HG03378 (cell line): ENCODE data around the gene WIPI1.
"Not testable (repeated sequence)": the region's sequence is repeated elsewhere in the genome, so short reads cannot be mapped to it uniquely, and the experiment has no call there.

Source experiments
- ATAC-seq: cut with Tn5 transposase; IDR thresholded peaks from one replicate; pipeline ENCODE4 v1.9.1; 2021; ENCODE audit warnings: mild to moderate bottlenecking, moderate library complexity; ENCODE audit not compliant: unreplicated experiment

WIPI1 gene

GRCh38 chr17:68457168-68457538, at the start of gene WIPI1:
Gene WIPI1 (minus strand): TSS chr17:68457496. CDS start chr17:68457421, 75 bp downstream.
- peak; percentile 21 for ATAC-seq

GRCh38 chr17:68505951-68506350, 48.7 kb upstream of the WIPI1 start:
- ATAC-seq, result no peak

GRCh38 chr17:68501074-68501473, 43.8 kb upstream of the WIPI1 start:
- ATAC-seq, result no peak

- no peak for ATAC-seq
These were observed 42.3 kb upstream of the WIPI1 start for GRCh38 chr17:68499587-68499986.

GRCh38 chr17:68498479-68499326, 41.4 kb upstream of the WIPI1 start:
- peak; percentile 14 for ATAC-seq

GRCh38 chr17:68497885-68498319, 40.6 kb upstream of the WIPI1 start:
- ATAC-seq, result peak; percentile 94

GRCh38 chr17:68495081-68495480, 37.8 kb upstream of the WIPI1 start:
- ATAC-seq, result no peak

GRCh38 chr17:68492394-68493054, 35.2 kb upstream of the WIPI1 start:
- not testable (repeated sequence) for ATAC-seq

- no peak for ATAC-seq
These were observed 34.3 kb upstream of the WIPI1 start for GRCh38 chr17:68491381-68492231.

- no peak for ATAC-seq
These were observed 32.6 kb upstream of the WIPI1 start for GRCh38 chr17:68489919-68490318.

- ATAC-seq, result no peak
These were observed 27.2 kb upstream of the WIPI1 start for GRCh38 chr17:68484458-68484857.

- ATAC-seq, result no peak
These were observed 25.3 kb upstream of the WIPI1 start for GRCh38 chr17:68482576-68483041.

- ATAC-seq, result no peak
These were observed 23.6 kb upstream of the WIPI1 start for GRCh38 chr17:68480885-68481284.

- ATAC-seq, result no peak
These were observed 13.7 kb upstream of the WIPI1 start for GRCh38 chr17:68470961-68471360.

- ATAC-seq, result no peak
These were observed 11.5 kb upstream of the WIPI1 start for GRCh38 chr17:68468788-68469187.

- no peak for ATAC-seq
These were observed 11.0 kb upstream of the WIPI1 start for GRCh38 chr17:68468334-68468733.

GRCh38 chr17:68463211-68464019, 6.1 kb upstream of the WIPI1 start:
- no peak for ATAC-seq

- ATAC-seq, result peak; percentile 38
These were observed 5.3 kb upstream of the WIPI1 start for GRCh38 chr17:68462381-68463210.

GRCh38 chr17:68461589-68461988, 4.3 kb upstream of the WIPI1 start:
- ATAC-seq, result no peak
